WI38 (cell line): ENCODE measurements around the gene NECAB2.
"Not testable (repeated sequence)": the region's sequence is repeated elsewhere in the genome, so short reads cannot be mapped to it uniquely, and the experiment has no call there.

ENCODE experiments used
- H3K4me3 ChIP-seq: 2 replicates; pipeline ENCODE4 v1.5.1; 2011; ENCODE audit warnings: low read depth, mild to moderate bottlenecking, control low read depth, low read length
- TF ChIP-seq, protein P1 (sequence below): IDR thresholded peaks from 2 replicates; pipeline ENCODE4 v1.5.1; 2012; ENCODE audit warnings: low read depth, mild to moderate bottlenecking, control low read depth, low read length

Gene NECAB2

DNA sequence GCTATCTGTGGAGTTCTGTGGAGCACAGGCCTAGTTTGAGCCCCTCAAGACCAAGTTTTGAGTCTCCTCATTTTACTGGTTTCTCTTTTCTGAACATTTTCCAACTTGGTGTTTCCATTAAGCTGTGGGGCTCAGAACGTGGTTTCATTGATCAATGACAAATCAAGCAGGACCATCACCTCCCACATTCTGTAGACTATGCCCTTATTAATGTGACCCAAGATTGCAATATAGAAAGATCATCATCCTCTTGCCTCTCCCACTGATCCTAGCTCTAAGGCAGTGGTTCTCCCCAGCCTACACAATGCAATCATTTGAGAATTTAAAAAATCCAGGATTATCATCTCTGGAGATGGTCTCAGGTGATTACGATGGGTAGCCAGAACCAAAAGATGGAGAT is 30.8 kb upstream of the NECAB2 start:
- TF ChIP-seq, protein P1, sequence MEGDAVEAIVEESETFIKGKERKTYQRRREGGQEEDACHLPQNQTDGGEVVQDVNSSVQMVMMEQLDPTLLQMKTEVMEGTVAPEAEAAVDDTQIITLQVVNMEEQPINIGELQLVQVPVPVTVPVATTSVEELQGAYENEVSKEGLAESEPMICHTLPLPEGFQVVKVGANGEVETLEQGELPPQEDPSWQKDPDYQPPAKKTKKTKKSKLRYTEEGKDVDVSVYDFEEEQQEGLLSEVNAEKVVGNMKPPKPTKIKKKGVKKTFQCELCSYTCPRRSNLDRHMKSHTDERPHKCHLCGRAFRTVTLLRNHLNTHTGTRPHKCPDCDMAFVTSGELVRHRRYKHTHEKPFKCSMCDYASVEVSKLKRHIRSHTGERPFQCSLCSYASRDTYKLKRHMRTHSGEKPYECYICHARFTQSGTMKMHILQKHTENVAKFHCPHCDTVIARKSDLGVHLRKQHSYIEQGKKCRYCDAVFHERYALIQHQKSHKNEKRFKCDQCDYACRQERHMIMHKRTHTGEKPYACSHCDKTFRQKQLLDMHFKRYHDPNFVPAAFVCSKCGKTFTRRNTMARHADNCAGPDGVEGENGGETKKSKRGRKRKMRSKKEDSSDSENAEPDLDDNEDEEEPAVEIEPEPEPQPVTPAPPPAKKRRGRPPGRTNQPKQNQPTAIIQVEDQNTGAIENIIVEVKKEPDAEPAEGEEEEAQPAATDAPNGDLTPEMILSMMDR = no peak
- H3K4me3 ChIP-seq = no peak overlapping the region

DNA sequence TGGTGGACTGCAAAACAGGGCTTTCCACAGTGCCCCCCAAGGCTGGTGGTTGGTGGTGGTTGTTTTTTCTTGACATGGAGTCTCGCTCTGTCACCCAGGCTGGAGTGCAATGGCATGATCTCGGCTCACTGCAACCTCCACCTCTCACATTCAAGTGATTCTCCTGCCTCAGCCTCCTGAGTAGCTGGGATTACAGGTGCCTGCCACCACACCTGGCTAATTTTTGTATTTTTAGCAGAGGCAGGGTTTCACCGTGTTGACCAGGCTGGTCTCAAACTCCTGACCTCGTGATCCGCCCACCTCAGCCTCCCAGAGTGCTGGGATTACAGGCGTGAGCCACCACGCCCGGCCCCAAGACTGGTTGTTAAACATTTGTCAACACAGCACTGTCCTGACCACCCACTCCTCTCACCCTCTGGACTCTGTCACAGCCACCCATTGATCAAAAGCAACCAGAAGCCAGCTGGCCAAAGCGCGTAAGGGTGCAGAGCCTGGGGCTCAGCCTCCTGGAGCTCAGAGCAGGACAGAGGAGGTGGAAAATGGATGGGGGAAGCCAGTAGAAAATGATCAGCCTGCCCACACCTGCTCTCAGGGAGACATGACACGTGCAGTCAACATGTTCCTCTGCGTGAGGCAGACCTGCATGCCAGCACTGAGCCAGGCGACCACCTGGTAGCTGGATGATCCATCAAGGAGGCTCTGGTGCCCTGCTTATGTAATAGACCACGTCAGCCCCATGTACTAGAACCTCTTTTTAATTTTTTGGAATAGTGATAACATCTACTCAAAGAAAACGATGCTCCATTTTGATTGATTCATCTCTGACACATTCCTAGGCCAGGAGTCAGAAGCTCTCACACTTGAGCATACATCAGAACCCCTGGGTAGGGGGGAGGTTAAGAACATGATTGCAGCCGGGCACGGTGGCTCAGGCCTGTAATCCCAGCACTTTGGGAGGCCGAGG is 29.8 kb upstream of the NECAB2 start:
- TF ChIP-seq, protein P1 = no peak
- no peak overlapping the region for H3K4me3 ChIP-seq

DNA sequence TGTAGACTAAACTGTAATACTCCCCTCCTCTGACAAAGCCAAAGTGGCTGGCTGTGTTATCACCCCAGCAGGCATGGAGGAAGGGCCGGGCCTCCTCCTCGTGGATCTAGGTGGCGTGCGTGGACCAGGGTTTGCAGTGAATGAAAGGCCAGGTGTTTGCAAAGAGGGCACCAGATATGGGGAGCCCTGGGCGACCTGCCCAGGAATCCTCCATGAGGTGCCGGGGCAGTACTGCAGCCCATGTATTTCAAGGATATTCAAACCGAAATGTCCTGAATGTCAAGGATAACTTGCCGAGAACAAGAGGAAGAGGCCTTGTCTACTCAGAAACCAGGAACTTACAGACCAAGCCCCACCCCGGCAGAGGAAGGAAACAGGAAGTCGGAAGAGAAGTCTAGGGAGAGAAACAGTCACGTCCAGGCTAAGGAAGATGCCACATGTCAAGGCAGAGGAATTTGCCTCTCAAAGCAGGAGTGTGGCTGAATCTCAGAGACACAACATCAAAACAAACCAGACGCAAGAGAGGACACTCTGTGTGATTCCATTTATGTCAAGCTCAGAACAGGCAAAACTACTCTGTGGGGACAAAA is 28.7 kb upstream of the NECAB2 start:
- H3K4me3 ChIP-seq = no peak overlapping the region

DNA sequence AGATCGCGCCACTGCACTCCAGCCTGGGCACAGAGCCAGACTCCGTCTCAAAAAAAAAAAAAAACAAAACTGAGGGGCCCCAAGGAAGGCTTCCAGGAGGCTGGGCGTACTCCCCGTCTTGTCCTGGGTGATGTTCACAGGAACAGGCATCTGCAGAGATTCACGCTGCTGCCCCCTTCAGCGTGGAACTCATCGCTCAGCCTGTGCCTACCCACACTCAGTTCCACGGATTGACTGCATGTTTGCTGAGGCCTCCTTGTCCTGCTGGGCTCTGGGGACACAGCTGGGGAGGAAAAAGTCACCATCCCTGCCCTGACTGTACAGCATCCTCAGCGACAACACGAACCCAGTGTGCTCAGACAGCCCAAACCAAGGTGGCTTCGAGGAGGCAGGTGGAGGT is 27.9 kb upstream of the NECAB2 start:
- TF ChIP-seq, protein P1 = no peak
- no peak overlapping the region for H3K4me3 ChIP-seq

More for the DNA sequence above, 28.7 kb upstream of the NECAB2 start:
- TF ChIP-seq, protein P1 = no peak

DNA sequence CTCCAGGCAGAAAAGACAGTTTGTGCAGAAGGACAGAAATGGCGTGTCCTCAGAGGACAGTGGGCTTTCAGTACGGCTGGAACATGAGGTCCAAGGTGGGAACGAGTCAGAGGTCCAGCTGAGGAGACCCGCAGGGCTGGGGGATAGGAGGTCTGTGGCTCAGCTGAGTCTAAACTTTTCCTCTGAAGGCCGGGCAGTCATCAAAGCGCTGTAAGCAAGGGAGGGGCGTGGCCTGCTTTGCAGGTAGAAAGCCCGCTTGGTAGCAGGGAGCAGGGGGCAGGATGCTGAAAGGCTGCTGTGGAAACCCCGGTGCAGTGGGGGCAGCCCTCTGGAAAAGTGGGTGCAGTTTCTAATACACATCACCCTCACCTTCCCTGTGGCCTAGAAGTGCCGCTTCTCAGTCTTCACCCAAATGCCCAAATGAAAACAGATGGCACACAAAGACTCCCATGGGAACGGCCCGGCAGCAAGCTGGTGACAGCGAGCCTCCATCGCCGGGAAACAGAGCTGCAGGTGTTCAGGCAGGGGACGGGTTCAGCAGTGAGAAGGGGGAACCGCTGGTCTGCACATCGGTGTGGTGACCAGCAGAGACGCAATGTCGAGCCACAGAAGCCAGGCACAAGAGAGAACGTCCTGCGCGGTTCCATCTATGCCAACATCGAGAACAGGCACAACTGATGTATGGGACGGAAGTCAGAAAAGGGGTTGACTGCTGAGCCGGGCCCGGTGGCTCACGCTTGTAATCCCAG is 27.2 kb upstream of the NECAB2 start:
- TF ChIP-seq, protein P1 = no peak
- H3K4me3 ChIP-seq = no peak overlapping the region

DNA sequence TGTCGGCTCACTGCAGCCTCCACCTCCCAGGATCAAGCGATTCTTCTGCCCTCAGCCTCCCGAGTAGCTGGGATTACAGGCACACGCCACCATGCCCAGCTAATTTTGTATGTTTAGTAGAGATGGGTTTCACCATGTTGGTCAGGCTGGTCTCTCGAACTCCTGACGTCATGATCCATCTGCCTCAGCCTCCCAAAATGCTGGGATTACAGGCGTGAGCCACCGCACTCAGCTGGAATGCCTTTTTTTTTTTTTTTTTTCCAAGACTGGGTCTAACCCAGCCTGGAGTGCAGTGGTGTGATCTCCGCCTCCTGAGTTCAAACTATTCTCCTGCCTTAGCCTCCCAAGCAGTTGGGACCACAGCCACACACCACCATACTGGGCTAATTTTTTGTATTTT is 26.5 kb upstream of the NECAB2 start:
- not testable (repeated sequence) for H3K4me3 ChIP-seq

DNA sequence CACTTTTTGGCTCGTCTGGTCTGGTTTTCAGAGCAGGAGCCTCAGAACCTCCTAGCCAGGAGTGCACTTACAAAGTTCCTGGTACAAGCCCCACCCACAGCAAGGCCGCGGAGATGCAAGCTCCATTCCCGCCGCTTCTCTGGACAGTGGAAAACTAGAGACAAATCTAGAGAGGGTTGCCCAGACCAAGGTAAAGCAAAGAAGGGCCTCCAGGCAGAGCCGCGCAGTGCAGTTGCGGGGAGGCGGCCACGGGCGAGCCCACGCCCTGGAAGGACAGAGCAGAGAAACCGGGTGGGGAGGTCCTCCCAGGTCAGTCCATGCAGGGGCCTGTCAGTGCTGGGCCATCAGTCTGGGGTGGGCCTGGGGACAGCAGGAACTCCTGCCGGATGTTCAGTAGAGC is 26.0 kb upstream of the NECAB2 start:
- TF ChIP-seq, protein P1 = no peak
- H3K4me3 ChIP-seq = no peak overlapping the region
